ENCODE results near the gene SSBP2. TPM values are rescaled to one million over a fixed set of nuclear protein-coding genes. Genes with fewer than 3 reads are reported as not detected.

SSBP2 gene
- total RNA-seq, 2 donors from 2014 or later = 68.7 to 88.6 TPM

DNA sequence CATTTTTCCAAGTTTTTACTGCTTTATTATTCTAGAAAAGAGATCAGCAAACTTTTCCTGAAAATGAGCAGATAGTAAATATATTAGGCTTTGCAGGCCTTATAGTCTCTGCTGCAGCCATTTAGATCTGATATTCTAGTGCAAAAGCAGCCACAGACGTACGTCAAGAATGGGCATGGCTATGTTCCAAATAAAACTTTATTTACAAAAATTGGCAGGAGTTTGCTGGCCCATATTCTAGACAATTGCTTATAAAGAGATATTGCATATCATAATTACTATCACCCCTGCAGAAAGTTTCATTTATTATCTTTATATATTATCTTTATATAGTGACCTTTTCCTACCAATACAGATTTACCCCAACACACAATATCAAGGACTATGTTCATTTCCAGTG, 195.0 kb downstream of the SSBP2 start:
- no peak for DNase-seq (ENCODE audit: low spot score)
- intact Hi-C loops (cut with DNase I) = no loop called here

DNA sequence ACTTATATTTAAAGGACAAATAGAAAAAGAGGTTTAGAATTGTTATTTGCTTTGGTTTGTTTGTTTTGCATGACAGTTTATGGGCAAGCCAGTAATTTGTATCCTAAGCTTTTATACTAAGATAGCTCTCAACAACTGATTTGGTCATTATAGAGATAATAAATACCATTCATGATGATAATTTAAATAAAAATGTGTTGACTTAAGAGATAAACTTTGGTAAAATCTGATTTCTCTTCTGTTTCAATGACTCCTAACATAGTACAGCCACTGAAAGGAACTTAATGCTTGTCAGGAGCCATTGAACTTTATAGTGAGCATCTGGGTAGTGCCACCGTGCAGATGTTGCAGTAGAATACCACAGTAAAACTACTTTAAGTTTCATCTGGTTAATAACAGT, 196.2 kb downstream of the SSBP2 start:
- DNase-seq (ENCODE audit: low spot score) = no peak
- intact Hi-C loops (cut with DNase I) = no loop called here

GRCh38 chr5:81553567-81554212, 197.2 kb downstream of the SSBP2 start:
- intact Hi-C loops (cut with DNase I) = no loop called here
- DNase-seq (ENCODE audit: low spot score) = no peak

DNA sequence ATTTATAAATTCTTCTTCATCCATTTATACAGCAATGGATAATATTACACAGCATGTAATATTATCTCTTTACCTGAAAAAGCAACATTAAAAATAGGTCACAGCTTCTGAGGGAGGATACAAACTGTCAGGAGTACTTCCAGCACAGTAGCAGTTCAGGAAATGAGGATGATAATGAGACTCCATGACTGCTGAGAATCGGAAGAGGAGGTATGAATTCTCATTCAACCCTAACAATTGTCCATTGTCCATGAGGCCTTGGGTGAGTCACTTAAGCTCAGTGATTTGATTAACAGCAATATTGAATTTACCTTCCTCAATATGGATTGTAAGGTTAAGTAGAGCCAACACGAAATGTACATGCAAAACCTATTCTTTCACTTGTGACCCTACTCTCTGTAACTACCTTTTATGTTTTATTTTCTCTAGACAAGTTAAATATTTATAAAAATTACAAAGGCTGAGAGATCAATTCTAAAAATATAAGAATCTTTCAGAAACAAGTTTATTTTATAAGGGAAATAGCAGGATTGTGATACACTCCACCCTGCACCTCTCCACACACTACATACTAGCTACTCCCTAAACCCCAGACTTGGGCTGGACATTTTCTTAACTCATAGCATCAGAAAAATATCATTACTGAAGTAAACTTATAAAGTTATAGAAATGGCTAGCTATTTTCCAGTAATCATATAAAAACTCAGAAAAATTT, 197.9 kb downstream of the SSBP2 start:
- DNase-seq (ENCODE audit: low spot score) = no peak
- intact Hi-C loops (cut with DNase I) = no loop called here

DNA sequence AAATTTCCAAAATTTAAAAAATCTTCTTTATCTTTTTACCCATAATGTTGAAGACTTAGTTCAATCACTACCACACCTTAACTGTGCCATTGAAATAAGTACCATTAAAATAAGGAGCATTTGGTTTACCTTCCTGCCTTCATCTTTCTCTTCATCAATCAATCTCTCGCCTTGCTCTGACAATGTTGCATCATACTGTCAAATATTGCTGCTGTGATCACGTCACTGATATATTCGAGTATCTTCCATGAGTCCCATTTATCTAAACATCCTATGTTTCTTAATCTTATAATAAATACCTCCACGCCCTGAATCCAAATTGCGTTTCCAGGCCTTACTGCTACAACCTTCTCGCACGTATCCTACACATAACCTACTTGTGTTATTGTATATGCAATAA, 201.8 kb downstream of the SSBP2 start:
- intact Hi-C loops (cut with DNase I) = no loop called here
- DNase-seq (ENCODE audit: low spot score) = no peak

DNA sequence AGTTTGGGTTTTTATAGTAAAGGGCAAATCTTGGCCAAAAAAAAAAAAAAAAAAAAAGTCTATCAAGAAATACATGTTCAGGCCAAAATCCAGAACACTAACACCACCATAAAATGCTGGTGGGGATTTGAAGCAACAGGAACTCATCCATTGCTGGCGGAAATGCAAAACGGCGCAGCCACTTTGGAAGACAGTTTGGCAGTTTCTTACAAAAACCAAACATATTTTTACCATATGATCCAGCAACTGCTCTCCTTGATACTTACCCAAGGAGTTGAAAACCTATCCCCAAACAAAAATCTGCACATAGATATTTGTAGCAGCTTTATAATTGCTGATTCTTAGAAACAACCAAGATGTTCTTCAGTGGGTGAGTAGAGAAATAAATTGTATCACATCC, 203.9 kb downstream of the SSBP2 start:
- no peak for DNase-seq (ENCODE audit: low spot score)
- intact Hi-C loops (cut with DNase I) = no loop called here

- no peak for DNase-seq (ENCODE audit: low spot score)
- intact Hi-C loops (cut with DNase I) = no loop called here
Measured at GRCh38 chr5:81545911-81546310, 205.0 kb downstream of the SSBP2 start.

DNA sequence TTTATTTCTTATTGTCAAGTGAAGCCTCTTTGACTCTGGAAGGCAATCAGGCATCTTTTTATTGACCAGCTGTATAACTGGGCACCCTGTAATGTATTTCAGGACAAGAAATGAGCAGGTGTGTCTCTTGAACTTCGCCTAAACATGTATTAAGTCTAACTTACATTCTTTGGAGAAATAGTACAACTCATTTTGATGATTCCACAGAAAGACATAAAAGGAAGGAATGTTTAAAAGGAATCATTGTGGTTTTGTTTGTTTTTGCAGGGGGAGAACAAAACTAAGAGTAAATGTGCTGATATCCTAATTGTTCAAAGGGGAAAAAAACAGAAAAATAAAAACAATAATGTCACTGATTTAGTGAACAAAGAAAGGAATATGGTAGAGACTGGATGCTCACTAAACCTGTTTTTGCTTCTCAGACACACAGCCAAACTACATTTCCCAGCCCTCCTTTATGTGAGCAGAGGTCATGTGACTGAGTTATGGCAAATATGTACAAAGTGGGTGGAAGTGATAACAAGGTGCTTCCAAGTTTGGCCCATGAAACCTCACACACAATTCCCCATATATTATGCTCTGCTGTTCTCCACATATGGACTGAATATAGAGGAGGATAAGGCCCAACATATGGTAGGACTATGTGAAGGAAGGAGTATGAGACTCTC, 206.4 kb downstream of the SSBP2 start:
- DNase-seq (ENCODE audit: low spot score) = no peak
- intact Hi-C loops (cut with DNase I) = no loop called here

DNA sequence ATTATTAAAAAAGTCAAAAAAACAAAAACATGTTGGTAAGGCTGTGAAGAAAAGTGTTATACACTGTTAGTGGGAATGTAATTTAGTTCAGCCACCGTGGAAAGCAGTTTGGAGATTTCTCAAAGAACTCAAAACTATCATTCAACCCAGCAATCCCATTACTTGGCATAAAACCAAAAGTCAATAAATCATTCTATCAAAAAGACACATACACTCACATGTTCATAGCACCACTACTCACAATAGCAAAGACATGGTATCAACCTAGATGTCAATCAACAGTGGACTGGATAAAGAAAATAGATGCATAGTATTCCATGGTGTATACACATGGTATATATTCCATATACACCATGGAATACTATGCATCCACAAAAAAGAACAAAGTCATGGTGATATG, 208.7 kb downstream of the SSBP2 start:
- intact Hi-C loops (cut with DNase I) = no loop called here
- no peak for DNase-seq (ENCODE audit: low spot score)

DNA sequence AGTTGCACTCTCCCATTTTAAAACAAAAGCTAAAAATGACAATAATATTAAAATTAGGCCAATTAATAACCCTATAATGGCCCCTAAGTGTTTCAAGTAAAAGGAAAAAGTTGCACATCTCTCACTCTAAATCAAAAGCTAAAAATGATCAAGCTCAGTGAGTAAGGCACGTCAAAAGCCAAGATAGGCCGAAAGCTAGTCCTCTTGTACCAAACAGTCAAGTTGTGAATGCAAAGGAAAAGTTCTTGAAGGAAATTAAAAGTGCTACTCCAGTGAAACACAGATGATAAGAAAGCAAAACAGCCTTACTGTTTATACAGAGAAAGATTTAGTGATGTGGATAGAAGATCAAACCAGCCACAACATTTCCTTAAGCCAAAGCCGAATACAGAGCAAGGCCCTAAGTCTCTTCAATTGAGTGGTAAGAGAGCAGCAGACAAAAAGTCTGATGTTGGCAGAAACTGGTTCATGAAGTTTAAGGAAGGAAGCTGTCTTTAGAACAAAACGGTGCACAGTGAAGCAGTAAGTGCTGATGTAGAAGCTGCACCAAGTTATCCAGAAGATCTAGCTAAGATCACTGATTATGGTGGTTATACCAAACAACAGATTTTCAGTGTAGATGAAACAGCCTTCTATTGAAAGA, 212.9 kb downstream of the SSBP2 start:
- no peak for DNase-seq (ENCODE audit: low spot score)
- intact Hi-C loops (cut with DNase I) = no loop called here

DNA sequence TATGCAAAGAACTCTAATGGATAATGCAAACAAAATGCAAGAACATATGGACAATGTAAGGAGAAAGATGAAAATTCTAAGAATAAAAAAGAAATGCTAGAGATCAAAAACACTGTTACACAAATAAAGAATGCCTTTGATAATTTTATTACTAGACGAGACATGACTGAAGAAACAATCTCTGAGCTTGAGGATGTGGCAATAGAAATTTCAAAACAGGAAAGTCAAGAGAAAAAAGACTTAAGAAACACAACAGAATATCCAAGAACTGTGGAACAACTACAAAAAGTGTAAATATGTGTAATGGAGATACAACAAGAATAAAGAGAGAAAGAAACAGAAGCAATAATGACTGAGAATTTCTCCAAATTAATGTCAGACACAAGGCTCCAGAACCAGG, 216.5 kb downstream of the SSBP2 start:
- no peak for DNase-seq (ENCODE audit: low spot score)
- intact Hi-C loops (cut with DNase I) = no loop called here

DNA sequence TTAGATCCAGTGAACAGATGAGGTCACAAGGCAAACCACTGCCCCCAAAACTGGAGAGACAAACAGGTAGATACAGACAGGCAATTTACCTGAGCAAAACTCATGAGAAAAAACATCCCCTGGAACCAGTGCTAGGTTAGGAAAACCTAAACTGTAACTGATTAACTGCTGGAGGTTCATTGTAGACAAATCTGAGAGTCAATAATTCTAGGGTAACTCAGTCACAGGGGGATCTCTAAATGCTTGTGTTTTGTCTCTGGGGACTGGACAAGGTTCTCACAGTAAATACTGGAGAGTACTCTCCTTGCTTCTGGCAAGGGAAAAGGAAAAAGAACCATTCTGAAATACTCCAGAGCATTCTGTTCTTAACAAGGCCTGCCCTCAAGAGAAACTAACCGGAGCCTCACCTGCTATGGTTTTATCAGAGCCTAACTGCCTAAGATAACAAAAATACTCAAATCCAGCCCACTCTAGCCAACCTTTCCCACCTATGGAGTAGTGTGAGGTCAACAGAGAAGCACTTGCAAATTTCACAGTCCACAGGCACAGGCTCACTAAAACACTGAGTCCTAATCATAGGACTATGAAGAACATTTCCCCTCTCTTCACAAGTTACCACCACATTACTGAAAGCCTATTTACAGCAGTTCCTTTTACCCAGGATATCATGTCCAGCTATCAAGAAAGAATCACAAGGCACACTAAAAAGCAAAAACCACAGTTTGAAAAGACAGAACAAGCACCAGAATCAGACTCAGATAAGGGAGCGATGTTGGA, 217.1 kb downstream of the SSBP2 start:
- intact Hi-C loops (cut with DNase I) = no loop called here
- no peak for DNase-seq (ENCODE audit: low spot score)

GRCh38 chr5:81530919-81531318, 220.0 kb downstream of the SSBP2 start:
- intact Hi-C loops (cut with DNase I) = no loop called here
- DNase-seq (ENCODE audit: low spot score) = no peak

DNA sequence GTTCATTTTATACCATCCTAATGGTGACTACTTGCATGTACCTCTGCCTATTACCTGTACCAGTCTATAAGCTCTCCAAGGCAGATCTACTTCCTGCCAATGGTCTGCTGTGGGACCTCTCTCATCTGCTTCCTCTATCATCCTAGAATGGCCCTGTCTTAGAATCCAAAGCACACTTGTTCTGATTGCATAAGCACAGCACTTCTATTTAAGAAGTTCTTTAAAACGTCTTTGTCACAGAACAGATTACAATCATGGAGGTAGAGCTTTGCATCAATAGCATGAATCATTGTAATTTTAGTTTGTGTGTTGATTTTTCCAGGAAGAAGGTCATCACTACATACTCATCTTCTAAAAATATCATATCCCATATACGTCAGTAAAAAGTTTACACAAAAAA, 225.2 kb downstream of the SSBP2 start:
- DNase-seq (ENCODE audit: low spot score) = no peak
- intact Hi-C loops (cut with DNase I) = no loop called here

DNA sequence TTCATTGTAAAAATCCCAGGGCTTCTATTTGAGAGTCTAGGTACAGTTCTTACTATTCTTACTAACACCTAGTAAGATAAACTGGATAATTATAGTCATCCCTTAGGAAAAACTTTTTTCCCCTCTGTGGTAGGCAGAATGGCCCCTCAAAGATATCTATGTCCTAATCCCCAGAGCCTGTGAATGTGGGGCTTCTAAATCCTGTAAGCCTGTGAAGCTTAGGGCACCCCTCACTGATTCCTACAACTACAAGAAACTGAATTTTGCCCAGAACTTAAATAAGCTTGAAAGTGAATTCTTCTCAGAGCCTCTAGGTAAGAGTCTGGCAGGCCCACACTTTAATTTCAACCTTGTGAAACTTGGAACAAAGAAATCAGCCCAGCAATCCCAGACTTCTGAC, 226.9 kb downstream of the SSBP2 start:
- intact Hi-C loops (cut with DNase I) = no loop called here
- no peak for DNase-seq (ENCODE audit: low spot score)

DNA sequence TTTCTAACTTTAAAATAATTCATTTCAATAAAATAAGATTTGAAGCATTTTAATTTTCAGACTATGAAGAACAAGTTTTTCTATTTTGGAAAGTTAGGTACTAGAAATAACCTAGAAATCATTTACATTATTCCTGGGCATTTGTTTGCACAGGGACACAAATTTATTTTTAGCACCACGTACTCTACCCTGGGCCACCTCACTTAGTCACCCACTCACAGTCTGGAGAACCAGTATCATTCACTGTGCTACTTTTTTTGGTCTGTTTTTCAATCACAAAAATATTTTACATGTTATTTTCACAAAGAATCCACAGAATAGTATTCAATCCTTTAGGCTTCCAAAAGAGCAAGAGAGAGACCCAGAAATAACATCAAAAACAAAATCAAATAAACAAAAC, 228.3 kb downstream of the SSBP2 start:
- intact Hi-C loops (cut with DNase I) = no loop called here
- DNase-seq (ENCODE audit: low spot score) = no peak

DNA sequence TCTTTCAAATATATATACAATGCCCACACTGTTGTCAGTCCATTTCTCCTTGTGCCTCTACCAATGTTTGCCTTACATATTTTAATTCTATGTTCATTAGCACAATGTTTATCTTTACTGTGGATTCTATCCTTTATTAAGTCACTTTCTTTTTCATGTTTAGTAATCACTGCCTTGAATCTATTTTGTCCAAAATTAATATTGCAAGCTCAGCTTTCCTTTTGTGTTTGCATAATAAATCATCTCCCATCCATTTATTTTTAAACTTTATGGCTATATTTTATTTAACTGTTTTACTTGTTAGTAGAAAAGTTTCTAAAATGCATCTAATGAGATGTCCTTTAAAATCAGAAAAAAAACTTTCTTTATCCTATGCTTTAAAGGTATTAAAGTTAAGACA, 230.1 kb downstream of the SSBP2 start:
- no peak for DNase-seq (ENCODE audit: low spot score)
- intact Hi-C loops (cut with DNase I) = no loop called here

- DNase-seq (ENCODE audit: low spot score) = no peak
- intact Hi-C loops (cut with DNase I) = loop anchor here in 1 of 2 donors (10.0 kb wide), 1 partner anchor 225 kb away; no protein-coding TSS in a partner anchor
Measured at GRCh38 chr5:81519217-81519905, 231.5 kb downstream of the SSBP2 start.

- intact Hi-C loops (cut with DNase I) = loop anchor here in 1 of 2 donors (10.0 kb wide), 1 partner anchor 227 kb away; no protein-coding TSS in a partner anchor
- DNase-seq (ENCODE audit: low spot score) = no peak
Measured at GRCh38 chr5:81517462-81517861, 233.4 kb downstream of the SSBP2 start.
